GM12875 (cell line): ENCODE results near the gene LSM4.

Experiments used
- H3K4me3 ChIP-seq: one replicate; pipeline ENCODE4 v1.5.1; 2011; ENCODE audit warnings: low read depth, low read length, control low read depth
- TF ChIP-seq, protein P1 (sequence below): IDR thresholded peaks from 2 replicates; pipeline ENCODE4 v1.5.1; 2011; ENCODE audit warnings: low read depth, mild to moderate bottlenecking, control low read depth, inconsistent platforms, low read length, moderate library complexity, borderline replicate concordance; ENCODE audit not compliant: insufficient read depth

The LSM4 gene

DNA sequence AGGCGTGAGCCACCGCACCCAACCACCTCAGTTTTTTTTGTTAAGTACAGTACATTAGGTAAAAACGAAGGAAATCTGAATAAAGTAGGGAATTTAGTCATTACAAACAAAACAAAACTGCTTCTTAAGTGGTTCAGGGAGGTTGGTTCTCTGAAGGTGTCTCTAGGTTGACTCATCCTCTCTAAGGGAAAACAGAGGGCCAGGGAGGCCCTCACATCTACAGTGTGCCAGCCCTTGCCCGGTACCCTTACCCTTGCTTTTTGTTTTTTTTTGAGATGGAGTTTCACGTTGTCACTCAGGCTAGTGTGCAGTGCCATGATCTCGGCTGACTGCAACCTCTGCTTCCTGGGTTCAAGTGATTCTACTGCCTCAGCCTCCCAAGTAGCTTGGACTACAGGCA, 24.3 kb downstream of the LSM4 start:
- H3K4me3 ChIP-seq: no peak overlapping the region
- TF ChIP-seq, protein P1, sequence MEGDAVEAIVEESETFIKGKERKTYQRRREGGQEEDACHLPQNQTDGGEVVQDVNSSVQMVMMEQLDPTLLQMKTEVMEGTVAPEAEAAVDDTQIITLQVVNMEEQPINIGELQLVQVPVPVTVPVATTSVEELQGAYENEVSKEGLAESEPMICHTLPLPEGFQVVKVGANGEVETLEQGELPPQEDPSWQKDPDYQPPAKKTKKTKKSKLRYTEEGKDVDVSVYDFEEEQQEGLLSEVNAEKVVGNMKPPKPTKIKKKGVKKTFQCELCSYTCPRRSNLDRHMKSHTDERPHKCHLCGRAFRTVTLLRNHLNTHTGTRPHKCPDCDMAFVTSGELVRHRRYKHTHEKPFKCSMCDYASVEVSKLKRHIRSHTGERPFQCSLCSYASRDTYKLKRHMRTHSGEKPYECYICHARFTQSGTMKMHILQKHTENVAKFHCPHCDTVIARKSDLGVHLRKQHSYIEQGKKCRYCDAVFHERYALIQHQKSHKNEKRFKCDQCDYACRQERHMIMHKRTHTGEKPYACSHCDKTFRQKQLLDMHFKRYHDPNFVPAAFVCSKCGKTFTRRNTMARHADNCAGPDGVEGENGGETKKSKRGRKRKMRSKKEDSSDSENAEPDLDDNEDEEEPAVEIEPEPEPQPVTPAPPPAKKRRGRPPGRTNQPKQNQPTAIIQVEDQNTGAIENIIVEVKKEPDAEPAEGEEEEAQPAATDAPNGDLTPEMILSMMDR: no peak

DNA sequence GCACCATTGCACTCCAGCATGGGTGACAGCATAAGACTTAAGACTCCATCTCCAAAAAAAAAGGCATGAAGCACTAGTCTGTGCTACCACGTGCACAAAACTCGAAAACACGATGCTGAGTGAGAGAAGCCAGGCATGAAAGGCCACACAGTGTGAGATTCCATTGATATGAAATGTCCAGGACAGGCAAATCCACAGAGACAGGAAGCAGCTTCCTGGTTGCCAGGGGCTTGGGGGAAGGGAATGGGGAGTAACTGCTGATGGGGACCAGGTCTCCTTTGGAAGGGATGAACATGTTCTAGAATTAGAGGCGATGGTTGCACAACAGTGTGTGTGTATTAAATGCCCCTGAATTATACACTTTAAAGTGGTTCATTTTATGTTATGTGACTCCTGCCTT, 25.6 kb downstream of the LSM4 start:
- H3K4me3 ChIP-seq: no peak overlapping the region
- TF ChIP-seq, protein P1: no peak

DNA sequence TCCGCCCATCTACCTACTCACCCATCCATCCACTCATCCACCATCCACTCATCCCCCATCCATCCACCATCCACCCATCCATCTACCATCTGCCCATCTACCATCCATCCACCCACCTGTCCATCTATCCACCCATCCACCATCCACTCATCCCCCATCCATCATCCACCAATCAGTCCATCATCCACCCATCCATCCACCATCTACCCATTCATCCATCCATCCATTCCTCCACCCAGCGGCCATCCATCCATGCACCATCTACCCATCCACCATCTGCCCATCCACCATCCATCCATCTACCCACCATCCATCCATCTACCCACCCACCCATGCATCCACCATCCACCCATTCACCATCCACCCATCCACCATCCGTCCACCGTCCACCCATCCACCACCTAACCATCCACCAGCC, 27.8 kb downstream of the LSM4 start:
- no peak overlapping the region for H3K4me3 ChIP-seq
- TF ChIP-seq, protein P1: no peak

DNA sequence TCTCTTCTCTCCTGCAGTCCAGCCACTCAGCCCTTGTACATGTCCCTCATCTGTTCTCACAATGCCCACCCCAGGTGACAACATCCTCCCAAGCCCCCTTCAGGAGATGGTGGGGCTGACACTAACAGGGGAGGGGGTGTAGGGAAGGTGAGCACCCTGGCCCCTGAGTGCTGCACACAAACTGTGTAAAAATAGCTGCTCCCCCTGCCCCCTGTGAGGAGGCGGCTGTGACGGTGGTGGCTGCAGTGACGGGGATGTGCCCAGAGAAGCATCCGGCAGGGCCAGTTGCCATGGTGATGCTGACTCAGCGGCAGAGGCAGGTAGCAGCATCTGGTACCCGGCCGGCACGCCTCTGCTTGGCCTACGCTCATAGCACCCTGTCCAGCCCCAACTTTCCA, 28.4 kb downstream of the LSM4 start:
- no peak overlapping the region for H3K4me3 ChIP-seq

DNA sequence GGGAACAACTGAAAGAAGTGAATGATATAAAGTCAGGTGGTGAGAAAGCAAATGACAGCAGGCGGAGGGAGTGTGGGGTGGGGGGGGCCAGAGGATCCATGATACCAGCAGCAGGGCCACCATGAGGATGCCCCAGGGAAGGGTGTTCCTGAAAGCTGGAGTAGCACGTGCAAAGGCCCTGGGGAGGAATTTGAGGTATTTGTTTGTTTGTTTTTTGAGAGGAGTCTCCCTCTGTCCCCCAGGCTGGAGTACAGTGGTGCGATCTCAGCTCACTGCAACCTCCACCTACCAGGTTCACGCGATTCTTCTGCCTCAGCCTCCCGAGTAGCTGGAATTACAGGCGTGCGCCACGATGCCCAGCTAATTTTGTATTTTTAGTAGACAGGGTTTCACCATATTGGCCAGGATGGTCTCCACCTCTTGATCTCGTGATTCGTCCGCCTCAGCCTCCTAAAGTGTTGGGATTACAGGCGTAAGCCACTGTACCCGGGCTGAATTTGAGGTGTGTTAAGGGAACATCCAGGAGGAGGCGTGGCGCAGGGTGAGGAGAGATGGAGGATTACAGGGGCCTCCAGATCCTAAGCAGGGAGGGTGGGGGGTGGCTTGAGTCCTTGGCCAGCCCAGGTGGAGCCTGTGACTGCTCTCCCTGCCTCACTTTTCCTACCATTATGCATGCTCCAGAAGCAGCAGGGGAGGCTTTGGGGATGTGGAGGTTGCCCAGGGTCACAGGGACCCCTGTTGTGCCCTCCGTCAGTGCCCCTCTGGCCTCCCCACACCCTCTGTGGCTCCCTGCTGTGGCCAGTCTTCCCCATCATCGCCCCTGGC, 29.0 kb downstream of the LSM4 start:
- peak overlapping the region; percentile 78 for H3K4me3 ChIP-seq
- TF ChIP-seq, protein P1: no peak

More for the DNA sequence above, 28.4 kb downstream of the LSM4 start:
- TF ChIP-seq, protein P1: no peak

DNA sequence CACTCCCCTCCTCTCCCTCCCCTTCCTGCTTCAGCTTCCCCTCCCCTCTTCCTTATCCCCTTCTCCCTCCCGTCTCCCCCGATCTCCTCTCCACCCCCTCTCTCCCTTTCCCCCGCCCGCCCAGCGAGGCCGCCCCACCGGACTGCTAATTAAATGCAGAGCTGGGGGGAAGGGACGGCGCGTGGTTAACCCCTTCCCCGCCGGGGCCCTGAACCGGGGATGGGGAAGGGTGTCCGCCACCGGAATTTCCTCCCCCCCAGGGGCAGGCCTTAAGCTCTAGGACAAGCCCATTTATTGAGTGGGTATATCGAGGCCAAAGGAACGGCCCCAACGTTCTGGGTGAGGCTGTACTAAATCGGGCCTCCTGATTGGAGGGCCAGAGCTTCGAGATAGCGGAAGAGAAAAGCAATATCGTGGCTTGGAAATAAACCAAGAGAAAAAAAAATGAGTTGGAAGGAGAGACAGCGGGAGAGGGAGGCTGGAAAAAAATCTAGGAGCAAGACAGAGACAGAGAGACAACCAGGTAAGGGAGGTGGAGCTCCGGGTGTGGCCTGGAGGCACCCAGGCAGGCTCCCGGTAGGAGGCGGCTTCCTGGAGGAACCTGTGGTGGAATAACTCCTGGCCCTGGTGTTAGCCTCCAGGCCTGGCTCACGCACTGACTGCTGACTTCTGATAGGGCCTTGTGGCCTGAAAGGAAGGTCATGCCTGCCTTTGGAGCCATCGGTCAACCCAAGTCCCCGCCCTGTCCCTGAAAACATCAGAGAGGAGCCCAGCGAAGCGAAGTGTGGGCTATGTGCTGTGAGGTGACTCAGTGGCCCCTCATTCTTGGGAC, 29.9 kb downstream of the LSM4 start:
- H3K4me3 ChIP-seq: peak overlapping the region; percentile 78

More for the DNA sequence above, 29.9 kb downstream of the LSM4 start:
- TF ChIP-seq, protein P1: no peak
